ENCODE measurements around the gene HEATR9. TPM values are rescaled to one million over a fixed set of nuclear protein-coding genes. Genes with fewer than 3 reads are reported as not detected.
"Not testable (repeated sequence)": the region's sequence is repeated elsewhere in the genome, so short reads cannot be mapped to it uniquely, and the experiment has no call there.

HEATR9 gene
- total and polyA plus RNA-seq, 2 of the 13 experiments (the other 11 are each of a cell fraction or from before 2014, with no cell fraction given), result not detected

DNA sequence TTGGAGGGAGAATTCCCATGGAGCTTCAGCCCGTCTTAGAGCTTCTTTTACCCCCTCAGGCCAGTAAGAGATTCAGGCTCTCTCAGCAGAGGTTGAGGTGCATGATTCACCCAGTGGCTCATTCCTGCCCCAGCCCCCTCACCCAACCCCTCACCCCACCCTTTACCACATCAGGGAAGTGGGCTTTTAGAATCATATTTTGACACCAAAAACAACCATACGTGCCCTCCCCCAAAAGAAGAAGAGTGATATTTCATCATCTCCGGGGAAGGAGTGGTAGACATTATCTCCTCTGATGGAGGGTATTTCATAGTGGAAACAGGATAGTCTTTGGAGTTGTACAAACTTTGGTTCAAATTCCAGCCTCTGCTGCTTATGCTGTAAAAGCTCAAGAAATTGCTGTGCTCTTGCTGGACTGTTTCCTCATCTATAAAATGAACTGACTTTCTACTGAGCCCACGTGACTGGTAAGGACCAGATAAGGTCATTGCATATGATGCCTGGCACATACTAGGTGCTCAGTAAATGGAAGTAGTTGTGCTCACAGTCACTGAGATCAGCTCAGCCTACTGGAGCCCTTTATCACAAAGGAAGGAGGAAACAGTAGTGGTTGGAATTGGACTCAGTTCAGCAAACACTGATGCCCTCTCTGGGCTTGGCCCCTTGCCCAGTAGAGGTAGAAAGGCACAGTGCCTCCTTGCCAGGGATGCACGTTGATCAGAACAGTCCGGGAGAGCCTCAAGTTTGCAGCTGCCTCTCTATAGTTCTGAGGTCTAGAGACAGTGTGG is 29.8 kb upstream of the HEATR9 start:
- Histone ChIP-seq H3K9me3 (ENCODE audit: low read length) (no peaks in the 10 kb centered on the region), H3K27ac (ENCODE audit: extremely low read length, insufficient read depth, low read length) (no peak overlapping the region), H3K27me3 (ENCODE audit: control insufficient read depth in 1 of 2, insufficient read depth in 2 of 2, low read length in 2 of 2) (peaks cover 1 to 3% of the 10 kb centered on the region in 2 experiments; a peak in 2 of 5 replicates), H3K36me3 (replicated peaks in 1 of 2; ENCODE audit: control insufficient read depth in 1 of 2, insufficient read depth in 2 of 2, low read length in 2 of 2) (no peaks in the 10 kb centered on the region), H2AFZ (ENCODE audit: low read length) (no peak overlapping the region), H3K79me2 (ENCODE audit: insufficient read depth, low read length) (no peaks in the 10 kb centered on the region), H3K9ac (ENCODE audit: insufficient read depth, low read depth, low read length) (no peak overlapping the region), H3K4me3 (replicated peaks in 1 of 3; ENCODE audit: insufficient read depth in 1 of 3, low read depth in 2 of 3, low read length in 3 of 3) (no peak overlapping the region), H3K4me1 (ENCODE audit: insufficient read depth, low read length) (no peaks in the 10 kb centered on the region), H4K20me1 (ENCODE audit: insufficient read depth, low read length) (no peaks in the 10 kb centered on the region), H3K4me2 (ENCODE audit: low read depth, low read length) (no peak overlapping the region)
- CTCF ChIA-PET (ENCODE audit: low intra/inter-chr PET ratio, low total read pairs), result no interaction called here
- intact Hi-C loops (cut with micrococcal nuclease; ENCODE audit: unreplicated experiment), result no loop called here
- WGBS (ENCODE audit: low lambda C conversion rate), result 6% methylated on average over 6 of the region's 6 CpGs
- no peak for ATAC-seq
- BruUV-seq (replicated peaks), result no TSS peak
- FAIRE-seq, result no peak
- DNase-seq (ENCODE audit: low spot score), result no peak
- no peak for TF ChIP-seq ZNF670 (CRISPR knock-in tag; IDR thresholded peaks at IDR 0.05; ENCODE audit: borderline replicate concordance)
- no peak for TF ChIP-seq HHEX (CRISPR knock-in tag; IDR thresholded peaks at IDR 0.05)
- TF ChIP-seq KLF12 (CRISPR knock-in tag; IDR thresholded peaks at IDR 0.05; ENCODE audit: borderline replicate concordance), result no peak
- no peak for TF ChIP-seq ZNF331 (CRISPR knock-in tag; IDR thresholded peaks at IDR 0.05)
- no peak for TF ChIP-seq CHCHD3 (CRISPR knock-in tag; IDR thresholded peaks at IDR 0.05)
- TF ChIP-seq NCOA1 (CRISPR knock-in tag; IDR thresholded peaks at IDR 0.05), result no peak
- no peak for TF ChIP-seq PRDM10 (CRISPR knock-in tag; IDR thresholded peaks at IDR 0.05; ENCODE audit: low read depth)
- TF ChIP-seq DPF2 (CRISPR knock-in tag; IDR thresholded peaks at IDR 0.05; ENCODE audit: borderline replicate concordance, low read depth), result no peak
- POLR2A ChIA-PET, result no interaction called here
- in situ Hi-C loops (cut with HindIII; ENCODE audit: extremely low pct_ligation_motif_present, low pct_unique_long_range_greater_than_20kb), result no loop called here

DNA sequence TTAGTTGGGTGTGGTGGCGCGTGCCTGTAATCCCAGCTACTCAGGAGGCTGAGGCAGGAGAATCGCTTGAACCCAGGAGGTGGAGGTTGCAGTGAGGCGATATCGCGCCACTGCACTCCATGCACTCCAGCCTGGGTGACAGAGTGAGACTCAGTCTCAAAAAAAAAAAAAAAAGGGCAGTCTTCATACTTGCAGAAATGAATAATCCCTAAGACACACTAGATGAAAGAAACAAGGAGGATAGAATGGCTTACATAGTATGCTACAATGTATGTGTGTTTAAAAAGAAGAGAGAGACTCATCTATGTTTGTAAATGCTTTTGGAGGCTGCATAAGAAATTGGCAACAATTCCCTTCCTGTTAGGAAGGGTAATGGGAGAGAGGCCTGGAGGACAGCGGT is 29.1 kb upstream of the HEATR9 start:
- H3K27me3 ChIP-seq (ENCODE audit: control insufficient read depth in 1 of 2, insufficient read depth in 2 of 2, low read length in 2 of 2); POLR2A ChIA-PET; H3K27ac ChIP-seq (ENCODE audit: extremely low read length, insufficient read depth, low read length); H3K4me2 ChIP-seq (ENCODE audit: low read depth, low read length); H2AFZ ChIP-seq (ENCODE audit: low read length); ATAC-seq; intact Hi-C loops (cut with micrococcal nuclease; ENCODE audit: unreplicated experiment); H3K4me3 ChIP-seq (replicated peaks in 1 of 3; ENCODE audit: insufficient read depth in 1 of 3, low read depth in 2 of 3, low read length in 3 of 3); H3K9ac ChIP-seq (ENCODE audit: insufficient read depth, low read depth, low read length); in situ Hi-C loops (cut with HindIII; ENCODE audit: extremely low pct_ligation_motif_present, low pct_unique_long_range_greater_than_20kb); H3K9me3 ChIP-seq (ENCODE audit: low read length); FAIRE-seq; H3K36me3 ChIP-seq (replicated peaks in 1 of 2; ENCODE audit: control insufficient read depth in 1 of 2, insufficient read depth in 2 of 2, low read length in 2 of 2); CTCF ChIA-PET (ENCODE audit: low intra/inter-chr PET ratio, low total read pairs); BruUV-seq (replicated peaks); DNase-seq (ENCODE audit: low spot score); H3K4me1 ChIP-seq (ENCODE audit: insufficient read depth, low read length); H3K79me2 ChIP-seq (ENCODE audit: insufficient read depth, low read length); H4K20me1 ChIP-seq (ENCODE audit: insufficient read depth, low read length): not testable (repeated sequence)
- WGBS (ENCODE audit: low lambda C conversion rate), result 87% methylated on average over 7 of the region's 7 CpGs

All from HepG2 (cell line).